DOHH2 (cell line): Measurements from ENCODE around the gene INHBB.

Source experiments
- H3F3A ChIP-seq: fragments of 200-600 bp; sonication (generic), shearing (Covaris generic); 2 replicates; pipeline ENCODE4 v1.6.0; 2016; ENCODE audit warnings: antibody characterized with exemption, mild to moderate bottlenecking; ENCODE audit not compliant: control insufficient read depth, insufficient read depth
- H3K27ac ChIP-seq: fragments of 200-600 bp; sonication (generic); 2 replicates; pipeline ENCODE4 v1.5.1; 2014; ENCODE audit warnings: low read depth, mild to moderate bottlenecking, low read length, moderate library complexity
- H3K27me3 ChIP-seq: fragments of 200-600 bp; sonication (generic); 2 replicates; pipeline ENCODE4 v1.6.1; 2014; ENCODE audit warnings: mild to moderate bottlenecking, low read length, mixed read lengths; ENCODE audit not compliant: control insufficient read depth
- H3K36me3 ChIP-seq: fragments of 200-600 bp; sonication (generic); 2 replicates; pipeline ENCODE4 v1.6.1; 2014; ENCODE audit warnings: mild to moderate bottlenecking, low read length, moderate library complexity, mixed read lengths; ENCODE audit not compliant: control insufficient read depth
- H3K4me1 ChIP-seq: fragments of 200-600 bp; sonication (generic); 2 replicates; pipeline ENCODE4 v1.6.1; 2014; ENCODE audit warnings: mild to moderate bottlenecking, low read length, mixed read lengths; ENCODE audit not compliant: control insufficient read depth
- H3K4me2 ChIP-seq: fragments of 200-600 bp; sonication (generic); 2 replicates; pipeline ENCODE4 v1.6.0; 2014; ENCODE audit warnings: mild to moderate bottlenecking, low read length, moderate library complexity
- H3K4me3 ChIP-seq: fragments of 200-600 bp; sonication (generic); 2 replicates; pipeline ENCODE4 v1.5.1; 2014; ENCODE audit warnings: mild to moderate bottlenecking, low read length, mixed read lengths
- H3K79me2 ChIP-seq: fragments of 200-600 bp; sonication (generic); 2 replicates; pipeline ENCODE4 v1.6.1; 2014; ENCODE audit warnings: mild to moderate bottlenecking, low read length, mixed read lengths; ENCODE audit not compliant: control insufficient read depth
- H3K9me2 ChIP-seq: fragments of 200-600 bp; sonication (generic); replicated peaks from 2 replicates; pipeline ENCODE4 v1.6.1; 2014; ENCODE audit warnings: mild to moderate bottlenecking, low read length, mixed read lengths; ENCODE audit not compliant: control insufficient read depth
- H3K9me3 ChIP-seq: fragments of 200-600 bp; sonication (generic); 2 replicates; pipeline ENCODE4 v1.6.1; 2014; ENCODE audit warnings: antibody characterized with exemption, low read length, mixed read lengths; ENCODE audit not compliant: control insufficient read depth, insufficient read depth
- H4K20me1 ChIP-seq: fragments of 200-600 bp; sonication (generic); 2 replicates; pipeline ENCODE4 v1.6.0; 2014; ENCODE audit warnings: low read depth, mild to moderate bottlenecking, antibody characterized with exemption, low read length, moderate library complexity; ENCODE audit not compliant: control insufficient read depth, insufficient read depth
- CTCF ChIP-seq: fragments of 200-600 bp; sonication (generic); IDR thresholded peaks from one replicate; pipeline ENCODE4 v1.5.1; 2014; ENCODE audit warnings: antibody characterized with exemption, mild to moderate bottlenecking, low read depth, low read length; ENCODE audit not compliant: poor library complexity, severe bottlenecking
- EZH2phosphoT487 ChIP-seq: fragments of 200-600 bp; sonication (generic); IDR thresholded peaks from 2 replicates; pipeline ENCODE4 v1.6.1; 2017; ENCODE audit warnings: borderline replicate concordance, mild to moderate bottlenecking, antibody characterized with exemption, low read length, moderate library complexity, mixed read lengths

The INHBB gene

GRCh38 chr2:120345608-120346007 lies 328 bp upstream of the INHBB start:
- no peaks in the 10 kb centered on the region for H3F3A ChIP-seq
- no peaks in the 10 kb centered on the region for H3K9me3 ChIP-seq
- H3K27ac ChIP-seq: no peak overlapping the region
- H3K27me3 ChIP-seq: peaks cover 46% of the 10 kb centered on the region
- no peaks in the 10 kb centered on the region for H3K9me2 ChIP-seq
- TF ChIP-seq EZH2phosphoT487 (no peak), CTCF (no peak)
- peaks cover 4% of the 10 kb centered on the region; the same call in 1 of the 2 replicates for H3K4me1 ChIP-seq
- no peaks in the 10 kb centered on the region for H3K36me3 ChIP-seq
- no peaks in the 10 kb centered on the region for H3K79me2 ChIP-seq
- H3K4me2 ChIP-seq: no peak overlapping the region
- no peaks in the 10 kb centered on the region for H4K20me1 ChIP-seq
- no peak overlapping the region for H3K4me3 ChIP-seq

GRCh38 chr2:120346667-120347358 lies 877 bp downstream of the INHBB start:
- Histone ChIP-seq H3K4me3 (no peak overlapping the region), H3K27ac (no peak overlapping the region), H3K4me1 (peaks cover 4% of the 10 kb centered on the region; the same call in 1 of the 2 replicates), H3F3A (no peaks in the 10 kb centered on the region), H3K27me3 (peaks cover 46% of the 10 kb centered on the region), H3K79me2 (no peaks in the 10 kb centered on the region), H3K36me3 (no peaks in the 10 kb centered on the region), H4K20me1 (no peaks in the 10 kb centered on the region), H3K4me2 (no peak overlapping the region), H3K9me3 (no peaks in the 10 kb centered on the region), H3K9me2 (no peaks in the 10 kb centered on the region)
- TF ChIP-seq EZH2phosphoT487 (no peak), CTCF (no peak)

GRCh38 chr2:120347396-120348060 lies 1.6 kb downstream of the INHBB start:
- no peak for TF ChIP-seq CTCF
- no peak for TF ChIP-seq EZH2phosphoT487
- H3K4me2 ChIP-seq: no peak overlapping the region
- H3K27ac ChIP-seq: no peak overlapping the region
- no peak overlapping the region for H3K4me3 ChIP-seq
- no peaks in the 10 kb centered on the region for H3F3A ChIP-seq
- H3K4me1 ChIP-seq: no peaks in the 10 kb centered on the region
- H3K9me2 ChIP-seq: no peaks in the 10 kb centered on the region
- H4K20me1 ChIP-seq: no peaks in the 10 kb centered on the region
- H3K9me3 ChIP-seq: no peaks in the 10 kb centered on the region
- H3K79me2 ChIP-seq: no peaks in the 10 kb centered on the region
- no peaks in the 10 kb centered on the region for H3K36me3 ChIP-seq
- peaks cover 43% of the 10 kb centered on the region for H3K27me3 ChIP-seq
